Panc1 (cell line): ENCODE measurements around the gene CNEP1R1.

ENCODE experiments used
- POLR2AphosphoS5 ChIP-seq: IDR thresholded peaks from 2 replicates; pipeline ENCODE4 v1.6.1; 2012; ENCODE audit warnings: mild to moderate bottlenecking, low read depth, low read length, moderate library complexity
- TF ChIP-seq, protein P1 (sequence below): fragments of 450-650 bp; IDR thresholded peaks from 2 replicates; pipeline ENCODE4 v1.5.1; 2017; ENCODE audit warnings: mild to moderate bottlenecking

DNA sequence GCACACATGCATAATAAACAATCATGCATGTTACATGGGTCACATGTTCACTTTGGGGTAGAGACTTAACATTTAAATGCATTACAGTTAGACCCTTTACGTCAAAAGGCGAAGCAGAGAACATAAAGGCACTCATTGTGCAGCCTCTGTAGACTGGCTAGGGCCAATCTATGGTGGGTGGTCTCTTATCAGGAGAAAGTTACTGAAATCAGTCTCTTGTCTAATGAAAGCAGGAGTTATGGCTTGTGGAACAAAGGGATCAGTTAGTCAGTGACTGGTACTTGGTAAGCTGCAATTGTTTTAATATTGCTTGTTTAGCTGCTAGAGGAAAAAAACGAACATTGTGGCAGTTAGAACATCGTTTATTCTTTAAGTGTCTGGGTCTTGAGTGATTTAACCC, 1.4 kb upstream of the CNEP1R1 start:
- TF ChIP-seq, protein P1, sequence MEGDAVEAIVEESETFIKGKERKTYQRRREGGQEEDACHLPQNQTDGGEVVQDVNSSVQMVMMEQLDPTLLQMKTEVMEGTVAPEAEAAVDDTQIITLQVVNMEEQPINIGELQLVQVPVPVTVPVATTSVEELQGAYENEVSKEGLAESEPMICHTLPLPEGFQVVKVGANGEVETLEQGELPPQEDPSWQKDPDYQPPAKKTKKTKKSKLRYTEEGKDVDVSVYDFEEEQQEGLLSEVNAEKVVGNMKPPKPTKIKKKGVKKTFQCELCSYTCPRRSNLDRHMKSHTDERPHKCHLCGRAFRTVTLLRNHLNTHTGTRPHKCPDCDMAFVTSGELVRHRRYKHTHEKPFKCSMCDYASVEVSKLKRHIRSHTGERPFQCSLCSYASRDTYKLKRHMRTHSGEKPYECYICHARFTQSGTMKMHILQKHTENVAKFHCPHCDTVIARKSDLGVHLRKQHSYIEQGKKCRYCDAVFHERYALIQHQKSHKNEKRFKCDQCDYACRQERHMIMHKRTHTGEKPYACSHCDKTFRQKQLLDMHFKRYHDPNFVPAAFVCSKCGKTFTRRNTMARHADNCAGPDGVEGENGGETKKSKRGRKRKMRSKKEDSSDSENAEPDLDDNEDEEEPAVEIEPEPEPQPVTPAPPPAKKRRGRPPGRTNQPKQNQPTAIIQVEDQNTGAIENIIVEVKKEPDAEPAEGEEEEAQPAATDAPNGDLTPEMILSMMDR = no peak
- no peak for TF ChIP-seq POLR2AphosphoS5
